Measurements from ENCODE around the gene ADCY10. TPM values are rescaled to one million over a fixed set of nuclear protein-coding genes. Genes with fewer than 3 reads are reported as not detected.
A peak's percentile ranks its signal among the peaks of the same experiment; 100 is the strongest.

The ADCY10 gene
- total and polyA plus RNA-seq, 9 of the 15 experiments (the other 6 are each of a cell fraction or from before 2014, with no cell fraction given): 0.08 to 0.86 (median 0.22) TPM

- TF ChIP-seq ZNF449 (CRISPR knock-in tag; IDR thresholded peaks at IDR 0.05): 0 out of 2 replicates have a peak, but pooled peaks have one; percentile 8
- no peak for TF ChIP-seq SMAD2 (IDR thresholded peaks at IDR 0.05; ENCODE audit: low read depth, low read length)
- TF ChIP-seq ZNF232 (CRISPR knock-in tag; IDR thresholded peaks at IDR 0.05): peak; percentile 78; the same call in 1 of the 2 replicates
- no peak for TF ChIP-seq ZNF57 (CRISPR knock-in tag; IDR thresholded peaks at IDR 0.05)
- TF ChIP-seq CBX8 (IDR thresholded peaks at IDR 0.05; ENCODE audit: borderline replicate concordance, extremely low read depth, low read depth, low read length, poor library complexity, severe bottlenecking): no peak
- no peak for TF ChIP-seq HNRNPUL1 (IDR thresholded peaks at IDR 0.05; ENCODE audit: low read length)
- no peak for TF ChIP-seq ADNP (tag; IDR thresholded peaks at IDR 0.05)
- peak; percentile 85 for TF ChIP-seq ARID4B (CRISPR knock-in tag; IDR thresholded peaks at IDR 0.05)
- TF ChIP-seq EHMT2 (IDR thresholded peaks at IDR 0.05): peak; percentile 66
- no peak for TF ChIP-seq ZNF668 (CRISPR knock-in tag; IDR thresholded peaks at IDR 0.05)
- TF ChIP-seq MLX (CRISPR knock-in tag; conservative IDR thresholded peaks at IDR 0.05): 0 out of 4 replicates have a peak, but pooled peaks of 1 of the 2 experiments have one; percentile 40
- peak; percentile 17; the same call in 1 of the 2 replicates for TF ChIP-seq ZBTB2 (IDR thresholded peaks at IDR 0.05)
- no peak; a peak in 1 of 4 replicates for TF ChIP-seq TBL1XR1 (IDR thresholded peaks at IDR 0.05; ENCODE audit: low read length in 2 of 2)
- no peak for TF ChIP-seq ESRRB (CRISPR knock-in tag; IDR thresholded peaks at IDR 0.05; ENCODE audit: borderline replicate concordance)
- TF ChIP-seq BRCA1 (IDR thresholded peaks at IDR 0.05): no peak
- TF ChIP-seq BRCA1 (CRISPR knock-in tag; IDR thresholded peaks at IDR 0.05): no peak
Measured at GRCh38 chr1:167935216-167936067, 21.5 kb upstream of the ADCY10 start (continued).
